Activated naive CD8-positive, alpha-beta T cell (primary cell): ENCODE data around the gene LNX2.

Experiments used
- H3K27ac Mint-ChIP-seq: one replicate; pipeline ENCODE4 v1.8.0; 2021; ENCODE audit warnings: mixed read lengths
- H3K27me3 Mint-ChIP-seq: one replicate; pipeline ENCODE4 v1.8.0; 2021; ENCODE audit warnings: mixed read lengths
- H3K36me3 Mint-ChIP-seq: one replicate; pipeline ENCODE4 v1.8.0; 2021; ENCODE audit warnings: mixed read lengths
- H3K4me1 Mint-ChIP-seq: one replicate; pipeline ENCODE4 v1.8.0; 2021; ENCODE audit warnings: low read depth, mixed read lengths
- H3K4me3 Mint-ChIP-seq: one replicate; pipeline ENCODE4 v1.8.0; 2021; ENCODE audit warnings: mild to moderate bottlenecking, mixed read lengths
- H3K9me3 Mint-ChIP-seq: one replicate; pipeline ENCODE4 v1.8.0; 2021; ENCODE audit warnings: low read depth, mixed read lengths

The LNX2 gene

DNA sequence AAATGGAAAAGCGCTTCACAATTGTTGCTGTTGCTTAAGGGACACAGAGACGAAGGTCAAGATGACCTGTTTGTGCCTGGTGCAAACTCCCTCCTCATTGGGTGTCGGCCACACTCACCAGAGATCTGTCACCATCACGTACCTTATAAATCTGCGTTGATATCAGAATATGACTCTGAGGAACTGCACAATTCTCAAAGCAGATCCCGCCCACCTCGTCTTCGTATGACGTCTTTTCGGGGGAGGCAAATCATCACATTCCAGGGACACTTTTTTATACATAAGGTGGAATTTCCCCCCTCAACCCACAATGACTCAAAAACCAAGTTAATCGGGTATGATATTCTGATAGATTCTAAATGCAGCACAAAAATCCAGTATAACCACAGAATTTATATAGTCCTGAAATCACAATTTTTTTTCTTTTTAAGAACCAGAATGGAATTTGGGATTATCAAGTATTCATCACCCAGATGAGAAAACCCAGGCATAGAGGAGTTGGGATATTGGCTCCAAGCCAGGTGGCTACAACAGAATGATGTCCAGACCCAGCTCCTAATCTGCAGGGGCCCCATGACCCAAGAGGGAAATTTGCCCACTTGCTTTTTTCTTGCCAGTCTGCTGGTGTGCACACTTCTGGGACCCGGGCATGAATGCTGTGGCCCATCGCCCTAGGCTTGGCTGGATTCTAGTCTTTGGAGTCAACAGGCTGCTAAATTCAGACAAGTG lies 119.4 kb downstream of the LNX2 start:
- Mint-ChIP-seq H3K27me3 (no peaks in the 10 kb centered on the region), H3K27ac (no peak overlapping the region), H3K4me3 (no peak overlapping the region), H3K36me3 (no peaks in the 10 kb centered on the region), H3K4me1 (no peaks in the 10 kb centered on the region), H3K9me3 (no peaks in the 10 kb centered on the region)

DNA sequence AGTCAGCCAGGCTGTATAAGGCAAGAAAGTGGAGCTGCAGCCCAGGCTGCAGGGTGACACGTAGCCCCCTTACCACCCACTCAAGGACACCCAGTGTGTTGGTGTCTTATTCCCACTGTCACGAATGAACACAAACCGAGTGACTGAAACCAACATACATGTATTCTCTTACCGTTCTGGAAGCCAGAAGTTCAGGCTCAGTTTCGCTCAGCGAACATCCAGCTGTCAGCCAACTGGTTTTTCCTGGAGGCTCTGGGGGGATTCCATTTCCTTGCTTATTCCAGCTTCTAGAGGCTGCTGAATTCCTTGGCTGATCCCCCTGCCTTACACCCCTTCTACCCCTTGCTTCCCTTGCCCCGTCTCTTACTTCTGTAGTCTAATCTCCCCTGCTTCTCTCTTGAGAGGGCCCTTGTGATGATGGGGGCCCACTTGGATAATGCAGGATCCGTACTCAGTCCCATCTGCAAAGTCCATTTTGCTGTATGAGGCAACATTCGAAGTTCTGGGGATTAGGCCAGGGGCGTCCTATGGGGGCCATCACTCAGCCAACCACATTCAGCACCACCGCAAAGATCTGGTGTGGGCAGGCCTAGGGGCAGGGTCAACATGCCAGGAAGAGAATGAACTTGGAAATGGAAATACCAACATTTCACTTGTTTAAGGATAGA lies 122.6 kb downstream of the LNX2 start:
- Mint-ChIP-seq H3K36me3 (no peaks in the 10 kb centered on the region), H3K27me3 (no peaks in the 10 kb centered on the region), H3K27ac (no peak overlapping the region), H3K4me1 (no peaks in the 10 kb centered on the region), H3K9me3 (no peaks in the 10 kb centered on the region), H3K4me3 (no peak overlapping the region)

GRCh38 chr13:27496536-27497273 lies 123.6 kb downstream of the LNX2 start:
- Mint-ChIP-seq H3K36me3 (no peaks in the 10 kb centered on the region), H3K9me3 (no peaks in the 10 kb centered on the region), H3K27me3 (no peaks in the 10 kb centered on the region), H3K27ac (no peak overlapping the region), H3K4me3 (no peak overlapping the region), H3K4me1 (no peaks in the 10 kb centered on the region)

- no peaks in the 10 kb centered on the region for H3K36me3 Mint-ChIP-seq
- no peak overlapping the region for H3K27ac Mint-ChIP-seq
- H3K9me3 Mint-ChIP-seq, result no peaks in the 10 kb centered on the region
- H3K4me3 Mint-ChIP-seq, result no peak overlapping the region
- no peaks in the 10 kb centered on the region for H3K4me1 Mint-ChIP-seq
- H3K27me3 Mint-ChIP-seq, result no peaks in the 10 kb centered on the region
These were observed 124.3 kb downstream of the LNX2 start for GRCh38 chr13:27496006-27496405.
